GM12875 (cell line): ENCODE results near the gene PKDCC.

Source experiments
- H3K4me3 ChIP-seq: one replicate; pipeline ENCODE4 v1.5.1; 2011; ENCODE audit warnings: low read depth, low read length, control low read depth
- TF ChIP-seq, protein P1 (sequence below): IDR thresholded peaks from 2 replicates; pipeline ENCODE4 v1.5.1; 2011; ENCODE audit warnings: low read depth, mild to moderate bottlenecking, control low read depth, inconsistent platforms, low read length, moderate library complexity, borderline replicate concordance; ENCODE audit not compliant: insufficient read depth

The PKDCC gene

GRCh38 chr2:42085706-42086487 lies 38.1 kb downstream of the PKDCC start:
- TF ChIP-seq, protein P1, sequence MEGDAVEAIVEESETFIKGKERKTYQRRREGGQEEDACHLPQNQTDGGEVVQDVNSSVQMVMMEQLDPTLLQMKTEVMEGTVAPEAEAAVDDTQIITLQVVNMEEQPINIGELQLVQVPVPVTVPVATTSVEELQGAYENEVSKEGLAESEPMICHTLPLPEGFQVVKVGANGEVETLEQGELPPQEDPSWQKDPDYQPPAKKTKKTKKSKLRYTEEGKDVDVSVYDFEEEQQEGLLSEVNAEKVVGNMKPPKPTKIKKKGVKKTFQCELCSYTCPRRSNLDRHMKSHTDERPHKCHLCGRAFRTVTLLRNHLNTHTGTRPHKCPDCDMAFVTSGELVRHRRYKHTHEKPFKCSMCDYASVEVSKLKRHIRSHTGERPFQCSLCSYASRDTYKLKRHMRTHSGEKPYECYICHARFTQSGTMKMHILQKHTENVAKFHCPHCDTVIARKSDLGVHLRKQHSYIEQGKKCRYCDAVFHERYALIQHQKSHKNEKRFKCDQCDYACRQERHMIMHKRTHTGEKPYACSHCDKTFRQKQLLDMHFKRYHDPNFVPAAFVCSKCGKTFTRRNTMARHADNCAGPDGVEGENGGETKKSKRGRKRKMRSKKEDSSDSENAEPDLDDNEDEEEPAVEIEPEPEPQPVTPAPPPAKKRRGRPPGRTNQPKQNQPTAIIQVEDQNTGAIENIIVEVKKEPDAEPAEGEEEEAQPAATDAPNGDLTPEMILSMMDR: no peak

GRCh38 chr2:42086500-42086953 lies 38.7 kb downstream of the PKDCC start:
- TF ChIP-seq, protein P1: peak; percentile 60; the same call in 1 of the 2 replicates
- H3K4me3 ChIP-seq: no peak overlapping the region

More at GRCh38 chr2:42085706-42086487, 38.1 kb downstream of the PKDCC start:
- H3K4me3 ChIP-seq: no peak overlapping the region

DNA sequence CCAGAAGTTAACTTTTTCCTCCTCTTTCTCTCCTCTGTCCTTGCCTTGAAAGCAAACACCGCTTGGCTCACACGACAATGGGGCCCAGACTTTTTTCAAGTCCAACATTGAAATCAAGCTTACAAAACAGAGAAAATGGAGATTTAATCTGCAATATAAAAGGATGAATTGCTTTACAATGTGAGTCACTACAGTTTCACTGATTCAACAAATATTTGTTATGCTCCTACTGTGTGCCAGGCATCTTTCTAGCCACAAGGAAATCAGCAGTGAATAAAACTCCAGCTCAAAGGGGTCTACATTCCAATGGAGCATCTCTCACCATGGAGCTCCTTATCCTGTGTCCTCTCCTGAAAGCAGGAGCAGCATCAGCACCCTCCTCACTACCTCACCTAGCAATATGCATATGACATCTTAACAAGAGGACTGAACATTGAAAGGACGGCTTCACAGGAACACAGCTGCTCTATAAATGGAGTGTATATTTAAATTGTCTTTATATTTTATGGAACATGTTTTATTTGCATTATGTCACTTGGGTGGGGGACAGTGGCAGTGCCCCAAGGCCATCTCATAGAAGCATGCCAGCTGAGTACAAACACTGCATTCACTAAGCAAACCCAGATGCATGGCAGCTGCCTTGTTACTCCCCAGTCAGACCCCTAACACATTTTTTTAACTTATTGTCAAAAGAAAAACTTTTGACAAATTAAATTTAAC lies 39.5 kb downstream of the PKDCC start:
- H3K4me3 ChIP-seq: no peak overlapping the region
- TF ChIP-seq, protein P1: no peak

- TF ChIP-seq, protein P1: no peak
- no peak overlapping the region for H3K4me3 ChIP-seq
Observed at GRCh38 chr2:42087857-42088195, 40.0 kb downstream of the PKDCC start.

DNA sequence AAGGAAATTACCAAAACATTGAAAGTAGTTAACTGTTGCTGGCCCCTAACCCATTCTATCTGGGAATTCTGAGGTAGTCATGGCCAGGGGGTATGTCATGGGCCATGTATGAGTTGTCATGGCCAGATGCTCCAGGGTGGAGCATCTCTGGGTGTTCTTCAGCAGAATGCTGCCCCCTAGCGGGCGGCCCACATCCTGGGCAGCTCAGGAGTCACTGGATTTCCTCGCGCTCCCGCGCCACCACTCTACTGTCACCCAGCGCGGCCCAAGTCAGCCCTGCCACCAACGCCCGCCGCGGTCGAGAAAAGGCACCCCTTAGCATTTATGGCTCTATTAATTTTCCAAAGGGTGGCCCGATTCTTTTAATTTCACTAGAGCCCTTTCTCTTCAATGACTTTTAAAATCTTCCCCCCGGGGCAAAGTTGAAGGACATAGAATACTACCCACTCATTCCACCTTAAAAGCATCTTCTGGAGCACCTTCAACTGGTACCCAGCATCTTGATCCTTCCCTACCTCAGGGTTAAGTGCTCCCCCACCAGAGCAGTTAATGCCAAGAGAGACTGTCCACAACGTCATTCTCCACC lies 41.6 kb downstream of the PKDCC start:
- TF ChIP-seq, protein P1: peak; percentile 83
- no peak overlapping the region for H3K4me3 ChIP-seq

DNA sequence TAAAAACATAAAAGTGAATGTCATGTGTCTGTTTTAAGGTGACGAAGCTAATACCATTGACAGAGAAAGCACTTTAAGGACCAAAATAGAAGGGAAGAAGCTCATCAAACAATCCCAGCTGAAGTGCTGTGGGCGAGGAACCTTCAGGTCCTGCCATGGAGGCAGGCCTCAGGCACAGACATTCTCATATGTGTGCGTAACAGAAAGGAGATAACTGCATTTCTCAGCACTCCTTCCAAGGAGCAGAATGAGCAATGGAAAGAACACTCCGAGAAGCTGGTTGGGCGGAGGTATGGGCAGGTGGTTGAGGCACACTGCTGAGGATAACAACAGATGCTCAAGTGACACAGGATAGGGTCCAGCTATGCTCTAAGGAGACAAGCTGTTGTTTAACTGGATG lies 42.4 kb downstream of the PKDCC start:
- TF ChIP-seq, protein P1: no peak
- H3K4me3 ChIP-seq: no peak overlapping the region
